ENCODE data around the gene CISH.

- TF ChIP-seq TAF1 (IDR thresholded peaks at IDR 0.05; ENCODE audit: borderline replicate concordance, low read depth, low read length) (no peak), CREM (IDR thresholded peaks at IDR 0.05; ENCODE audit: low read depth) (no peak), CTCF (IDR thresholded peaks at IDR 0.05 in 2 of 3, conservative IDR thresholded peaks at IDR 0.05 in 1 of 3; ENCODE audit: control insufficient read depth in 2 of 3, extremely low read depth in 1 of 3, insufficient read depth in 1 of 3, low read depth in 3 of 3, low read length in 3 of 3) (no peak), MAX (IDR thresholded peaks at IDR 0.05; ENCODE audit: low read depth, low read length) (no peak), ESRRA (IDR thresholded peaks at IDR 0.05; ENCODE audit: low read length) (no peak), NR2C2 (IDR thresholded peaks at IDR 0.05; ENCODE audit: borderline replicate concordance, control insufficient read depth, insufficient read length, low read depth) (no peak), HDAC2 (IDR thresholded peaks at IDR 0.05) (no peak), CHD4 (IDR thresholded peaks at IDR 0.05) (no peak), HSF1 (IDR thresholded peaks at IDR 0.05; ENCODE audit: low read depth, low read length) (no peak), ATF3 (IDR thresholded peaks at IDR 0.05; ENCODE audit: borderline replicate concordance, extremely low read depth, low read depth, low read length) (no peak), STAT3 (IDR thresholded peaks at IDR 0.05; ENCODE audit: low read depth, low read length) (no peak), MYC (IDR thresholded peaks at IDR 0.05; ENCODE audit: insufficient read depth, insufficient read length, insufficient replicate concordance, low read length, severe bottlenecking) (no peak), FOXK2 (IDR thresholded peaks at IDR 0.05) (no peak), IRF3 (IDR thresholded peaks at IDR 0.05) (no peak)
Observed at GRCh38 chr3:50648313-50648712, 36.7 kb upstream of the CISH start.

Data from GM12878 (cell line).